ENCODE data around the gene CD207.
"Not testable (repeated sequence)": the region's sequence is repeated elsewhere in the genome, so short reads cannot be mapped to it uniquely, and the experiment has no call there.

Gene CD207

DNA sequence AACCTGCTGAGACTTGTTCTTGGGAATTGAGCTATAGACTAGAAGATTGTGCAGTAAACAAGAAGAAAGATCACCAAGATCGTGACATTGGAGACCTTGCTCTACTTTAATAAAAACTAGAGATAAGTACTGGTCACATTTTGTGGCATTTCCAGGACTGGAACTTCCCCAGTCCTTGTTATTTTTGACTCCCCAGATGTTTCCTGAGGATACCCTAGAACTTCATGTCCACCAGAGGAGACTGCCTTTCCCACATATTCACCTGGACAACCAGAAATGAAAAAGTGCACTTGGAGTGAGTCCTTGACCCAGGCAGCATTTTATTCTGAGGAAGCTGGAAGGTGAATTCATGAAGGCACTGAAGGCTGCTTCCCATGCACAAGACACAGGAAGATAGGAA lies 5.7 kb downstream of the CD207 start:
- no peak for DNase-seq (ENCODE audit: low read depth in 3 of 3, low spot score in 1 of 3)

DNA sequence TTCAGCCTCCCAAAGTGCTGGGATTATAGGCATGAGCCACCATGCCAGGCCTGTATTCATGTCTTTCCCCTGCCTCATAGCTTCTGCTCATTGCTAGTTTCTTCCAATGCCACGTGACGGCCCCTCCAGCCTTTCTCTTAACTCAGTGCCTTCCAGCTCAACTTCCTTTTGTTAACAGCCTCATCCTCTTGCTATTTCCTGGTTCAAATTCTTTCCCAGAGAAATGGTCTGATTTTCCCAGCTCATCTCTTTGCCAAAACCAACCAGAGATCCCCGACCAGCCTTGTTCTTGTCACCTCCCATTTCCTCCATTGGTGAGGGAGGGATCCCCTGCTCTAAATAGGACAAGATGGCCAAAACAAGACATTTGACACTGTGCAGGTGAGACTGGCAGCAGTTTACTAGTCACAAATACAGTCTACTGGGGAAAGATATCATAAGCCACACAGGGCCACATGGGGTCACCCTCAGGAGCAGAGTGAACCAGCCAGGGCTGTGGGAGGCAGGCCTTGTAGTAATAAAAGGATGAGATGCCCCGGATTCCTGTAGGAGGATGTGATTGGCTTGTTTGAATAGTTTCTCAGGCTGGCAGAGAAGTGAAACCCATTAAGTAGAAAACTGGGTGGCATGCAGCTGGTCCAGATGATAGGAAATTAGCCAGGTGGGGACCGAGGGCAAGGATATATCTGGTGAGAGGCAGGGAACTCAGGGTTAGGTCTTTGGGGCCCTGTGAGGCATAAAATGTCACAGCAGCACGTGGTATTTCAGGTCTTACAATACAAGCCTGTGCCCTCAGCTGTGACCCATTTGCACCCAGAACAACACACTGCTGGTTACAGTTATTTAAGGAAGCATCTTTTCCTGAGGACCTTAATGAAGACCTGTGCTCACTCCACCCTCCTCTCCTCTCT lies 6.4 kb downstream of the CD207 start:
- DNase-seq (ENCODE audit: low read depth in 3 of 3, low spot score in 1 of 3), result no peak

DNA sequence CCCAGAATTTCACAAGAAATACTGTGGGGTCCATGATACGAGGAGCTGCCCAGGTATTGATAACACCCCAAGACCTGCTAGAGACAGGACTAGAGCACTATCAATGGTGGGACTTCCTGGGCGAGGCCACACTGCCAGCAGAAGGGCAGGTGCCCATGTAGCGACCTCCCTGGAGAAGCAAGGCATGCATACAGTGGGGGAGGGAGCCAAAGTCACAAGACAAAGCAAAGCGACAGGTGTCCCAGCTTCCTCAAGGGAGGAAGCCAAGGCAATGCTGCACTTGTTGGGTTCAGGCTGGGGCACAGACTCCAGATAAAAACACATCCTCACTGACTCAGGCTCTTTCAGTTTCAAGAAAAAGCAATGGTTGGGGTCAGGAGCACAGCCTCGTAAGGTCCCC lies 7.5 kb downstream of the CD207 start:
- no peak for DNase-seq (ENCODE audit: low read depth in 3 of 3, low spot score in 1 of 3)

DNA sequence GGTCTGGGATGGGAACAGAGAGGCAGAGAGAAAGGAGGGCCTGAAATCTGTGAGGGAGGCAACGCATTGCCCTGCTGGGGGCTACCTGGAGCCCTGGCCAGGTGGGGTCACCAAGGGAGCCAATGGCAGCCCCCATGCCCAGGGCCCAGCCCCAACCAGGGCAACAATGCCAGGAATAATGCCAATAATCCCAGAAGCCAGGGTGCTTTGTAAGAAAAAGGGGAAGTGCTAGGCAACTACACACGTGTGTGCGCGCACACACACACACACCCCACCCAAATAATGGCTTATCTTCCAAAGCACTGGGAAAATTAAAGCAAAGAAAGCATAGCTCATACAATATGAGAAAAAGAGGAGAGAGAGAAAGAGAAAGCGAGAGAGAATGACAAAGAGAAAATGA lies 8.2 kb downstream of the CD207 start:
- DNase-seq (ENCODE audit: low read depth in 3 of 3, low spot score in 1 of 3), result no peak

DNA sequence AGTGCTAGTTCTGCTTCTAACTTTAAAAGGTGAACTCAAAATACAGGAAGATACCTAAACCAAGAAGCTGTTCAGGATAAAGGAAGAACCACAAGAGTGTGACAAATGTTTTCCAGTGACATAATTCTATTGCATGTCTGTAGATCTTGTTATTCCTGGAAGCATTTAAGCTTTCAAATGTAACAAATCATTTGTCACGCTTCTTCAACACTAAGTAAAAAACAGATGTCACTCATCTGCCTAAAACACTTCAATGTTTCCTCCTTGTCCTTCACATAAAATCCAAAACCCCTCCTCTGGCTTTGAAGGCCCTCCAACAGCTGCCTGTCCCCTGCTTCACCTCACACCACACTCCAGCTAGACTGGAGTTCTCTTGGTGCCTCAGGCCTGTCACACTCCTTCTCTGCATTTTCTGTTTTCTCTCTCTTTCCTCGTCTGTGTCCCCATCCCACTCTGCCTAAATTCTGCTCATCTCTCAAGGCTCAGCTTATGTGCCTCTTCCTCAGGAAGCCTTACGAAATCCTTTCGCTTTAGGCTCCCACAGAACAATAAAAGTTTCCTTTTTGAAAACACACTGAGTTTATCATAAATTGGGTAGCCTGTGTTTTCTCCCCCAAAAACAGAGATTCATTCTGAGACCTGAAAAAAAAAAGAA lies 8.8 kb downstream of the CD207 start:
- DNase-seq (ENCODE audit: low read depth in 3 of 3, low spot score in 1 of 3), result no peak

DNA sequence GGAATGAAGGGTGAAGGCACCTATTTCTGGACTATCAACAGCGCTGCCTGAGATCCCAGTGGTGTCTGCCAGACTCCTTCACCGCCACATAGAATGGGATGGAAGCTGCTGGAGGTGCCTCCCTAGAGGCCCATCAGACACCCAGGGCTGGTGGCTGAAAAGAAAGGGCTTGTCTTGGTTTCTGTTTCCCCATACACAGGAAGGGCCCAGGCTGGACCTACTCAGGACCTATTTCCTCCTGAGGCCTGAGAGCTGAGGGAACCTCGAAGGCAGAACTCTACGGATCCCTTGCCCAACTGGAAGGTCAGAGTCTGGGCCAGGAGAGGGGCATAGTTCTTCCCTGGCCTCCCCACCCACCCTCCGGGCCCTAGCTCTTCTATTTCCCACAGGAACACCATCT lies 12.4 kb downstream of the CD207 start:
- DNase-seq (ENCODE audit: low read depth in 3 of 3, low spot score in 1 of 3), result no peak

DNA sequence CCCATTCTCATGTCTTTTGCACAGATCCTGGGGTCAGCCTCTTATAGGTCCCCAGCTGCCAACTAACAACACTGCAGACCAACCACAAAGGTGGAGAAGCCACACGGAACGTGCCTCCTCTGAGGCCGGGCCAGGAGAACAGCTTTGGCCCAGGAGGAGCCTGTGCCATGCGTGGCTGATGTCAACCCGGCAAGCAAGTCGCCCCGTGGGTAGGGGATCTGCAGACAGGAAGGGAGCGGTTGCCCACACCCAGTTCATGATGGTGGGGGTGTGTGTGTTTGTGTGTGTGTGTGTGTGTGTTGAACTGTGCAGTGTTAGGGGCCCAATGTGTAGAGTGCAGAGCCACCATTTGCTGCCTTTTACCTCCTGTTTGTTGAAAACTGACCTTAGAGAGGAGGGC lies 12.8 kb downstream of the CD207 start:
- DNase-seq (ENCODE audit: low read depth in 3 of 3, low spot score in 1 of 3), result no peak

DNA sequence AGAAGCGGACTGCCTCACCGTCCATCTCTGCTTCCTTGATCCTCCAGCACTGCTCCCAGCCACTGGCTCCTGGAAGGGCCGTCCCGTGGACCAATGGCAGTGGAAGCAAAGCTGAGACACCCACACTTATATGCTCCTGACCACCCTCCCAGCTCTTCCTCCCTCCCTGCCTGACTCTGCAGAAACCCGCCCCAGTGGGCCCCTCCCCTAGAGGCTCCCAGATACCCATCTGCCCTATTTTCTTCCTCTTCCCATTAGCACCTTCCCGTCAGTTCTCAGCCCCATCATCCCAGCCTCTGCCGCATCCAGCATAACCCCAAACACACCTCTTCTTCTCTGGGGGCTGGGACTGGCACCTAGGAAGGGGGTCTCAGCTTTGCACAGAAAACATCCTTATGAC lies 15.1 kb downstream of the CD207 start, which contains the start of gene CLEC4F:
Gene CLEC4F (minus strand): TSS at position 101 of the 400 bp plus-strand sequence. CDS start 76 bp downstream, at position 25.
- no peak for DNase-seq (ENCODE audit: low read depth in 3 of 3, low spot score in 1 of 3)

DNA sequence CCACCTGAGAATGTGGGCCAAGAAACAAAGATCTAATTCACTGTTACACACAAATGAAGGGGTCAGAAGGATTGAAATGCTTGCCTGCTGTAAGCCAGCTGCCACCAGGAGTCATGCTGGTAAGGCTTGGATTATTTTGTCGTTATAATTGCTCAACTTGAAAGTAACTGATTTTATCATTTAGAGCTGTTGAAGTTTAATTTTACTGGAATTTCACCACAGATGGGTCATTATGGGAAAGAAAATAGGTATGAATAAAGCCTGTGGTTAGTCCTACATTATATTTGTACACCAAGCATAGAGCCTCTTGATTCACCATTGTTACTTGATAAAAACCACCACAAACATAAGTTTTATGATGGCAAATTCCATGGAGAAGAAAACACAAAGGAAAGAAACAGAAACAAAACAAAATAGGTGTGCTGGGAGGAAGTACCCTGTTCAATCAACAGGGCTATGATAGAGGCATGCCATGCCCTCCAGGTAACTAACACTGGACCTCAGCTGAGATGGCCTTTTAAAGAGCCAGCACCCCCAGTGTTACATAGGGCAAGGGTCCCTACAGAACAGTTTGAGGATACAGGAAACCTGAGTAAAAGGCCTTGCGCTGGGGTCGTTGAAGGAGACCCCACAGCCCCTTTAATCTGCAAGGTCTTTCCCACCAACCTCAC lies 18.2 kb downstream of the CD207 start:
- no peak for DNase-seq (ENCODE audit: low read depth in 3 of 3, low spot score in 1 of 3)

DNA sequence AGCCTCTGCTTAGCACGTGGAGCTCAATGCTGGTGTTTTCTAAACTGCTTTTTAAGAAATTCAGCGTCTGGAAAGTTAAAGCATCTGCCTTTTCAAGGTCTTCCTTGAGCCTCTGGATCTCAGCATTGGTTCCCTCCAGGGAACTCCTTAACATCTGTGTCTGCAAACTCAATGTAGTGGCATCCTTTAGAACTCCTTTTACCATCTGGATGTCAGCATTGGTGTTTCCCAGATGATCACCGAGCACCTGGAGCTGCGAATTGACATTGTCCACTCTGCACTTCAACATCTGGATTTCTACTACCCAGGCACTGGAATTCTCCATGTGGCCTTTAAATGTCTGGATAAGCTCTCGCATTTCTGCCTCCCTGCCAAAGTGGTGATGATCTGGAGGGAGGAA lies 18.9 kb downstream of the CD207 start:
- no peak for DNase-seq (ENCODE audit: low read depth in 3 of 3, low spot score in 1 of 3)

DNA sequence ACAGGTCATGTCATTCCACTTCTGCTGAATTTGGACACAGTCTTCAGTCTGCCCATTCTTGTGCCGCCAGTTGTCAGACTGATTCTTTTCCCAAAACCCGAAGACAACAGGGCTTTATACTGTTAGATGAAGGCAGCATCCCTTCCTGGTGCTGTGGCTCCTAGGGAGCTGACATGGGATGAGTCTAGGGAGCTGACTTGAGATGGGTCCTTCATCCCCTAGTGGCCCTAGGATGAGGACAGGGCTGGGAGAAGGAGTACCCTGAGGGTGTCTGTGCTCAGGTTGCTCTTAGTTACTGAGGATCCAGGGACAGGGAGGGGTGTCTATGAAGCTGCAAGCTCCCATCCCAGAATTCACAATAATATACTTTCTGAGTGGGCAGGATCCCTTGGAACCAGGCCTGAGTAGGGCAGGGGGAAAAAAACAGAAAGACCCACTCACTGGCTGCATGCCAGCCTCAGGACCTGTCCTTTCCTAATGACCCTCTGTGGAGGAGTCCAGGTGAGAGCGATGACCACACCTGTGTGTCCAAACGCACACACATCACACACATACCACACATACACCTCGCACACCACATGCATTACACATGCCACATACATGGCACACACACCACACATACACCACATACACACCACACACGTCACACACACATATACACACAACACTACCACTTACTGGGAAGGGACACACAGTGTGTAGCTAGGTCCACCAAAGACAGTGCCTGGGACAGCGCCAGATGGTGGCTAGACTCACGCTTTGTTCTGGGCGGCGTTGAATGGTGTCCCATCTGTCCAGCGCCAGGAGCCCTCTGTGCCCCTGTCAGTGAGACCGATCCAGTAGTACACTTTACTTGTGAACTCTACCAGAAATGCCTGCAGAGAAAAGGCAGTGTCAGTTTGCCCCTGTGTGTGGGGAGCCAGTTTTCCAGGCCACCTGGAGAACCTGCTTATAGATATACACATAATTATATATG lies 26.3 kb downstream of the CD207 start:
- no peak for DNase-seq (ENCODE audit: low read depth in 3 of 3, low spot score in 1 of 3)

DNA sequence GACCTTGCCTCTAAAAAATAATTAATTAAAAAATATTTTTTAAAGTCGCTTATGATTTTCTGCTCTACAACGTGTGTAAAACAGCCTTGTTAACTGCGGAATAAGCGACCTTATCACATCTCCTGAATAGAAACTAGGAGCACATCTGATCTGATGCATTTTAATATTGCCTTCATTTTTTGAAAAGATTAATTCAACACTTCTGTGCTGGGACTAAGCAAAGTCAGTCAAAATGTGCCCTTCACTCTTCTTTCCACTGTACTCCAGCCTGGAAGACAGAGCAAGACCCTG lies 27.8 kb downstream of the CD207 start:
- DNase-seq (ENCODE audit: low read depth in 3 of 3, low spot score in 1 of 3), result no peak

DNA sequence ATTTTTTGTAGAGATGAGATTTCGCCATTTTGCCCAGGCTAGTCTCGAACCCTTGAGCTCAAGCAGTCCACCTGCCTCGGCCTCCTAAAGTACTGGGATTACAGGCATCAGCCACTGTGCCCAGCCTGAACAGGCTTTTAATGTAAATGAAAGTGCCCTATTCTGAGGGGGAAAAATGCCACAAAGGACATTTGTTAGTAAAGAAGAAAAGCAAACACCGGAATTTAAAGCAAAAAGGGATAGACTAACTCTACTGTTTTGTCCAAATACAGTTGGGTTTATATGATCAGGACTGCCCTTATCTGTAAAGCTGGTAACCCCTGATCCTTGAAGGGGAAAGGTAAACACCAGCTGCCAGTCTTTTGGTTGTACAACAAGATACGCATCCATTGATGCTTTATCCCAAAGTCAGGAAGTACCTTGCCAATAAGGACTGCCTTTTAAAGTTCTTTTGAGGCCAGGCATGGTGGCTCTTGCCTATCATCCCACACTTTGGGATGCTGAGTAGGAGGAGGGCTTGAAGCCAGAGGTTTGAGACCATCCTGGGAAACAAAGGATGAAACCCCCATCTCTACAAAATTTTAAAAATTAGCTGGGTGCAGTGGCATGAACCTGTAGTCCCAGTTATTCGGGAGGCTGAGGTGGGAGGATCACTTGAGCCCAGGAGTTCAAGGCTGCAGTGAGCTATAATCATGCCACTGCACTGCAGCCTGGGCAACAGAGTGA lies 28.4 kb downstream of the CD207 start:
- no peak for DNase-seq (ENCODE audit: low read depth in 3 of 3, low spot score in 1 of 3)

DNA sequence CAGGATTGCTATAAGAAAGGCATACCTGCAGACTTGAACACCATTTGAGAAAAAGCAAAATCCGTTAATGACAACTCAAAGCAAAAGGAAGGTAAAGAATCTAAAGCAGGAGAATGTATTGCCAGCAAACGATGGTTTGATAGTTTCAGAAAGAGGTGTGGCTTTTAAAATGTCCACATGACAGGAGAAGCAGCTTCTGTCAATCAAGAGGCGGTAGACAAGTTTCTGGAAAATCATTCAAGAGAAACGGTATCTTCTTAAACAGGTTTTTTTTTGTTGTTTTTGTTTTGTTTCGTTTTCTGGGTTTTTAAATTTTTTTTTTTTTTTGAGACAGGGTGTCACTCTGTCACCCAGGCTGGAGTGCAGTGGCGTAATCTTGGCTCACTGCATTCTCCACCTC lies 29.0 kb downstream of the CD207 start:
- no peak for DNase-seq (ENCODE audit: low read depth in 3 of 3, low spot score in 1 of 3)

DNA sequence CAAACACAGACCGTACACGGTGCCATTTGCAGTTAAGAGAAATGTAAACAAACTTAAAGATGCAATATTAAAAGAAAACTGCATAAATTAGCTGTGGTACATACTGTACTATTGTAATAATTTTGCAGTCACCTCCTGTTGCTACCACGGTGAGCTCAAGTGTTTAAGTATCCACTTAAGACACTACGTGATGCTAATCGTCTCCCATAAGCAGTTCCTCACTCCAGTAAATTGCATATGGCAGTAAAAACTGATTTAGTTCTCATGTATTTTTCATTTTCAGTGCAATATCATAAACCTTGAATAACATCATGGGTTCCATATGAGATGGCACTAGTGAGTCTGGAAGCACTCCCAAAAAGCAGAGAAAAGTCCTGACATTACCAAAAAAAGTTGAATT lies 29.6 kb downstream of the CD207 start:
- no peak for DNase-seq (ENCODE audit: low read depth in 3 of 3, low spot score in 1 of 3)

DNA sequence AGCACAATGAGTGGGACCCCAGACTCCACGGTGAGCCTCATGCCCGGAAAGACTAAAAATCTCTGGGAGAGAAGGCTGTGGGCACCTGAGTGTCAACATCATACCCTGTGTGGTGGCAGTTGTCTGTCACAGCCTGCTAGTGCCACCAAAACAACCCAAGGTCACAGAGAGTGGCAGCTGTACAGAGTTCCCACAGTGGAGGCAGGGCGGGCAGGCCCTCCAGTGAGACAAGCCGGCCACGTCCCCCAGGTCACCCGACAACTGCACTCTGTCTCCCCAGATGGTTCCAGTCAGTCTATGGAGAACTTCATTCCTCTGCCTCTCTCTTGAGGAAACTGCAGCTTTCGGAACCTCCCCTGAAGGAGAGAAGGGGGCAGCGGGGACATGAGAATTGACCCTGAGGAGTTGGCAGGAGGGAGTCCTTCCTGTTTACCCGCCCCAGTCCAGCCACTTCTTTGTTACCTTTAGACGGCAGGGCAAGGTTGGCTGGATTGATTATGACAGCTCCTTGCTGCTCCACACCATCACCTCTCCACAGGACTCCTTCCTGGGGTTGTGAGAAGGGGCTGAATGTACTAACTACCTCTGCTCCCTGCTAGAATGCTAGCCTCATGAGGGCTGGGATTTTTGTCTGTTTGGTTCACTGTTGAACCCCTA lies 33.9 kb downstream of the CD207 start:
- no peak for DNase-seq (ENCODE audit: low read depth in 3 of 3, low spot score in 1 of 3)

DNA sequence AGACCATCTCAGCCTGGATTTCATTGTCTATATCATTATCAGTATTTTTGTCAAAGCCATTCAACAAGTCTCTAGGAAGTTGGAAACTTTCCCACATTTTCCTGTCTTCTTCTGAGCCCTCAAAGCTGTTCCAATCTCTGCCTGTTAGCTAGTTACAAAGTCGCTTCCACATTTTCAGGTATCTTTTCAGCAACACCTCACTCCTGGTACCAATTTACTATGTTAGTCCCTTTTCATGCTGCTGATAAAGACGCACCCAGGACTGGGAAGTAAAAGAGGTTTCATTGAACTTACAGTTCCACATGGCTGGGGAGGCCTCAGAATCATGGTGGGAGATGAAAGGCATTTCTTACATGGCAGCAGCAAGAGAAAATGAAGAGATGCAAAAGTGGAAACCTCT lies 35.9 kb downstream of the CD207 start:
- no peak for DNase-seq (ENCODE audit: low read depth in 3 of 3, low spot score in 1 of 3)

DNA sequence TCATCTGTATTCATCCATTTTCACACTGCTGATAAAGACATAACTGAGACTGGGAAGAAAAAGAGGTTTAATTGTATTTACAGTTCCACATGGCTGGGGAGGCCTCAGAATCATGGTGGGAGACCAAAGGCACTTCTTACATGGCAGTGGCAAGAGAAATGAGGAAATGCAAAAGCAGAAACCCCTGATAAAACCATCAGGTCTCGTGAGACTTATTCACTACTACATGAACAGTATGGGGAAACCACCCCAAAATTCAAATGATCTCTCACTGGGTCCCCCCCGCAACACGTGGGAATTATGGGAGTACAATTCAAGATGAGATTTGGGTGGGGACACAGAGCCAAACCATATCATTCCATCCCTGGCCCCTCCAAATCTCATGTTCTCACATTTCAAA lies 37.6 kb downstream of the CD207 start:
- not testable (repeated sequence) for DNase-seq (ENCODE audit: low read depth in 3 of 3, low spot score in 1 of 3)

DNA sequence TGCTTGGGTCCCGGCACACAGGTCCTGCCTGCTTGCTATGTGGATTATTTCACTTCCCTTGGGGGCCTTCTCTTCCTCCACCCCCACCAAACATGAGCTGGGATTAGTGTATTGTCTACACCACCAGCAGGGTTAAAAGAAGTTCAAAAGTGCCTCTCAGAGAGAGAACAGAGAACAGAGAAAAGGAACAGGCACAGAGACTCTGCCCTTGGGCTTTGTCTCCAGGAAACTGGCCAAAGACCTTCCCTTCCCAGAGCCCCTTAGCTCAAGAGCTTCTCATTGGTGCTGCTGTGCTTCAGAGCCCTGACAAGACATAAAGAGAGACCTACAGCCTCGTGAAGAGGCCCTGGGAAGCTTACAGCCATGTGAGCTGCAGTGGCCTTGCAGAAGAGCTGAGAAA lies 38.1 kb downstream of the CD207 start:
- DNase-seq (ENCODE audit: low read depth in 3 of 3, low spot score in 1 of 3), result no peak

DNA sequence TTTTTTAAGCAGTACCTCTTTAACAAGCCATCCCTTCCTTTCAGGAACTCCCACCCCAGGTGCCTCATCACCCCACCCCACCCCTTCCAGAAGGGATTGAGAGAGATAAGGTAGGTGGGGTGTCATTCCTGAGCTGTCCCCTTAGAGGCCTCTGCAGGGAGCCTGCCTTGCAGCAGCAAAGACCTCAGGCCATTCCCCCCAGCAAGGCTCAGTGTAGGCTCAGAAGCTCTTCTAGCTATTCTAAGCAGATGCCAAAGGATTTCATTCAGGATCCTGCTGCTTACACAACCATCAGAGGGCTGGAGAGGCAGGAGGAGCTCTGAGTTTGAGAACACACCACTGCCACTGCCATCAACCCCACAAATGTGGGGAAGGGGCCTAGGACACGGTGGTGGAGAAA lies 39.4 kb downstream of the CD207 start:
- no peak for DNase-seq (ENCODE audit: low read depth in 3 of 3, low spot score in 1 of 3)

Measured in stimulated activated CD4-positive, alpha-beta T cell treated with anti-CD3 and anti-CD28 coated beads, TNF-alpha, amount 100 ng/mL, for 1 hour (primary cell).